Endodermal cell (in vitro differentiated cells): ENCODE results near the gene DNAH1. TPM values are rescaled to one million over a fixed set of nuclear protein-coding genes. Genes with fewer than 3 reads are reported as not detected.

Experiments
- DNase-seq: peaks from one replicate; pipeline ENCODE4 v3.0.0-alpha.2; 2017
- H3K27ac ChIP-seq: 2 replicates; pipeline ENCODE4 v1.5.1; 2013; ENCODE audit warnings: mild to moderate bottlenecking, low read depth, low read length, moderate library complexity
- H3K27me3 ChIP-seq: 2 replicates; pipeline ENCODE4 v1.6.1; 2013; ENCODE audit warnings: mild to moderate bottlenecking, low read length, moderate library complexity; ENCODE audit not compliant: insufficient read depth, control insufficient read depth, poor library complexity, severe bottlenecking
- H3K36me3 ChIP-seq: 2 replicates; pipeline ENCODE4 v1.7.0; 2013; ENCODE audit warnings: mild to moderate bottlenecking, low read length, moderate library complexity; ENCODE audit not compliant: control insufficient read depth, insufficient read depth
- H3K4me1 ChIP-seq: one replicate; pipeline ENCODE4 v1.7.0; 2013; ENCODE audit warnings: low read length; ENCODE audit not compliant: control insufficient read depth, insufficient read depth
- H3K4me3 ChIP-seq: 2 replicates; pipeline ENCODE4 v1.5.1; 2013; ENCODE audit warnings: mild to moderate bottlenecking, low read length, moderate library complexity
- H3K9ac ChIP-seq: 2 replicates; pipeline ENCODE4 v1.6.1; 2013; ENCODE audit warnings: mild to moderate bottlenecking, low read length, moderate library complexity; ENCODE audit not compliant: poor library complexity, severe bottlenecking; ENCODE audit errors: extremely low read depth
- H3K9me3 ChIP-seq: 2 replicates; pipeline ENCODE4 v1.6.1; 2013; ENCODE audit warnings: mild to moderate bottlenecking, low read length, moderate library complexity; ENCODE audit not compliant: control insufficient read depth
- H3K27ac Mint-ChIP-seq: 2 replicates; pipeline ENCODE4 v1.8.0; 2020; ENCODE audit warnings: mixed read lengths
- H3K27me3 Mint-ChIP-seq: 2 replicates; pipeline ENCODE4 v1.8.0; 2021; ENCODE audit warnings: mild to moderate bottlenecking, mixed read lengths; ENCODE audit not compliant: insufficient read depth
- H3K36me3 Mint-ChIP-seq: 2 replicates; pipeline ENCODE4 v1.8.0; 2020; ENCODE audit warnings: low read depth, mixed read lengths
- H3K4me1 Mint-ChIP-seq: 2 replicates; pipeline ENCODE4 v1.8.0; 2020; ENCODE audit warnings: mixed read lengths
- H3K4me3 Mint-ChIP-seq: 2 replicates; pipeline ENCODE4 v1.8.0; 2020; ENCODE audit warnings: mild to moderate bottlenecking, moderate library complexity, mixed read lengths
- H3K9me3 Mint-ChIP-seq: 2 replicates; pipeline ENCODE4 v1.8.0; 2020; ENCODE audit warnings: mild to moderate bottlenecking, mixed read lengths
- WGBS, 2 experiments: methylation state at CpG; one replicate each; pipeline versions ENCODE4 v1.1.5 to v1.1.7; 2013; ENCODE audit warnings: missing lambda C conversion rate in 2 of 2, mixed read lengths in 1 of 2; ENCODE audit not compliant: insufficient coverage in 1 of 2, insufficient read length in 1 of 2; 5-methylcytosine and 5-hydroxymethylcytosine counted together
- total RNA-seq, 2 donors: library from RNA; stranded (reverse); fragmentation: NEBNext Ultra II Directional in 1 of 2; extraction: Animal tissue kit (Norgen Biotek cat#: 25700) in 1 of 2; gene quantifications; 2 replicates in 1 of 2; 3 replicates in 1 of 2; pipeline ENCODE4 v1.2.1, GENCODE V29; 2021
- TF ChIP-seq, protein P1 (sequence below): fragments of 200-600 bp; sonication (generic); conservative IDR thresholded peaks from 2 replicates; pipeline ENCODE4 v1.5.0; 2021; ENCODE audit warnings: antibody characterized with exemption, mild to moderate bottlenecking

DNAH1 gene
- total RNA-seq, 2 donors from 2014 or later: 4.9 to 5.5 TPM

DNA sequence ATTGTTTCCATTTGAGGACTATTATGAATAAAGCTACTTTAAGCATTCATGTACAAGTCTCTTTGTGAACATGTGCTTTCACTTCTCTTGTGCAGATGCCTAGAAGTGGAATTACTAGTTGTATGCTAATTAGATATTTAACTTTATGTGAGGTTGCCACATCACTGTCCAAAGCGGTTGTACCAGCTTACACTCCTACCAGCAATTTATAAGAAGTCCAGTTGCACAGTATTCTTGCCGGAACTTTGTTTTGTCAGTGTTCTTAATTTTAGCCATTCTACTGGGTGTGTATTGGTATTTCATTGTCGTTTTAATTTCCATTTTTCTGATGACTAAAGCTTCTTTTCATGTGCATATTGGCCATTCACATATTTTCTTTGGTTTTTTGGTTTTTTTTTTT is 99.7 kb downstream of the DNAH1 start:
- Histone ChIP-seq H3K27ac (no peak overlapping the region), H3K4me1 (peaks cover 11% of the 10 kb centered on the region), H3K36me3 (no peaks in the 10 kb centered on the region), H3K27me3 (no peaks in the 10 kb centered on the region), H3K9ac (no peak overlapping the region), H3K4me3 (no peak overlapping the region), H3K9me3 (no peaks in the 10 kb centered on the region)
- Mint-ChIP-seq H3K4me3 (no peak overlapping the region), H3K27me3 (no peaks in the 10 kb centered on the region), H3K27ac (no peak overlapping the region), H3K4me1 (peaks cover 10% of the 10 kb centered on the region), H3K36me3 (peaks cover 10% of the 10 kb centered on the region), H3K9me3 (no peaks in the 10 kb centered on the region)
- TF ChIP-seq, protein P1, sequence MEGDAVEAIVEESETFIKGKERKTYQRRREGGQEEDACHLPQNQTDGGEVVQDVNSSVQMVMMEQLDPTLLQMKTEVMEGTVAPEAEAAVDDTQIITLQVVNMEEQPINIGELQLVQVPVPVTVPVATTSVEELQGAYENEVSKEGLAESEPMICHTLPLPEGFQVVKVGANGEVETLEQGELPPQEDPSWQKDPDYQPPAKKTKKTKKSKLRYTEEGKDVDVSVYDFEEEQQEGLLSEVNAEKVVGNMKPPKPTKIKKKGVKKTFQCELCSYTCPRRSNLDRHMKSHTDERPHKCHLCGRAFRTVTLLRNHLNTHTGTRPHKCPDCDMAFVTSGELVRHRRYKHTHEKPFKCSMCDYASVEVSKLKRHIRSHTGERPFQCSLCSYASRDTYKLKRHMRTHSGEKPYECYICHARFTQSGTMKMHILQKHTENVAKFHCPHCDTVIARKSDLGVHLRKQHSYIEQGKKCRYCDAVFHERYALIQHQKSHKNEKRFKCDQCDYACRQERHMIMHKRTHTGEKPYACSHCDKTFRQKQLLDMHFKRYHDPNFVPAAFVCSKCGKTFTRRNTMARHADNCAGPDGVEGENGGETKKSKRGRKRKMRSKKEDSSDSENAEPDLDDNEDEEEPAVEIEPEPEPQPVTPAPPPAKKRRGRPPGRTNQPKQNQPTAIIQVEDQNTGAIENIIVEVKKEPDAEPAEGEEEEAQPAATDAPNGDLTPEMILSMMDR: no peak
- DNase-seq: no peak
- 83 to 94% methylated on average over 1 to 3 of the region's 3 CpGs for whole genome bisulfite sequencing, 2 experiments

DNA sequence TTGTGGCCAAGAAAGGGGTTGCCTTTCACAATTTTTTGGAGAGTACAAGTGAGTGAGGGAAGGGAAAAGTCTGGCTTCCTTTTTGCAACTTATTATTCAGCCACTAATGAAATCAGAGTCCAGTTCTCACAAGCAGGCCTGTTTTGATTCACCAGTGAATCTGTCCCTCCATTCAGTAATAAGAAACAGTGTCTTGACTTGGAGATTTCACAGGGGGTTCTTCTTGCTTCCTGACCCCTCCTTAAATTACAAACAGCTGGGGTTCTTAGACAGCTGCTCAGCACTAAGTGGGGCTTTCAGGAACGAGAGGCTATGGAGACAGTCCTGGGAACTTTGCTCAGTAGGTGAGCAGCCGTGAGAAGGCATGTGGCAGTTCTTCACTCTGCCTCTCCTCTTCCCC is 104.3 kb downstream of the DNAH1 start:
- Mint-ChIP-seq H3K4me1 (peaks cover 18% of the 10 kb centered on the region), H3K27ac (no peak overlapping the region), H3K36me3 (peaks cover 8% of the 10 kb centered on the region), H3K9me3 (no peaks in the 10 kb centered on the region), H3K4me3 (no peak overlapping the region), H3K27me3 (no peaks in the 10 kb centered on the region)
- H3K36me3 ChIP-seq: no peaks in the 10 kb centered on the region
- no peak overlapping the region for H3K27ac ChIP-seq
- TF ChIP-seq, protein P1: no peak
- WGBS, 2 experiments: 78 to 95% methylated on average over 2 of the region's 2 CpGs
- peaks cover 5% of the 10 kb centered on the region for H3K4me1 ChIP-seq
- no peak overlapping the region for H3K9ac ChIP-seq
- H3K4me3 ChIP-seq: no peak overlapping the region
- no peak for DNase-seq
- H3K27me3 ChIP-seq: no peaks in the 10 kb centered on the region
- no peaks in the 10 kb centered on the region for H3K9me3 ChIP-seq

DNA sequence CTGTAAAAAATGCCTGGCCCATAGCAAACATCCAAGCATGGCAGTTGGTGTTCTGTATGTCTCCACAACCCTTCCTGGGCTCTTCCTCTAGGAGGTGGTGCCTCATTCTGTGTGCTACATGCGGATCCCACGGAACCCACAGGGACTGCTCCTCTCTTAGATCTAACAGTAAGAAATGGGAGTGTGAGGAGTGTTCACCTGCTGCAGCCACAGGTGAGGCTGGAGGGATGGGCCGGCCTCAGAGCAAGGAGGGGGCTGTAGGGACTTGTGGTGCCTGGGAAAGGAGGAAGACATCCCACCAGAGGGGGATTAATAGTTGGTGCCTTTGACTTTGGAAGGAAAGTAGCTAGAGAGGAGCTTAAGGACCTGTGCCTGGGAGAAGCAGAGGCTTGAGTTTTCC is 106.5 kb downstream of the DNAH1 start:
- Histone ChIP-seq H3K36me3 (no peaks in the 10 kb centered on the region), H3K9ac (no peak overlapping the region), H3K27me3 (no peaks in the 10 kb centered on the region), H3K27ac (no peak overlapping the region), H3K4me1 (peaks cover 5% of the 10 kb centered on the region), H3K4me3 (no peak overlapping the region), H3K9me3 (no peaks in the 10 kb centered on the region)
- Mint-ChIP-seq H3K4me3 (no peak overlapping the region), H3K36me3 (no peaks in the 10 kb centered on the region), H3K27ac (peak overlapping the region; percentile 20), H3K4me1 (peaks cover 18% of the 10 kb centered on the region), H3K9me3 (no peaks in the 10 kb centered on the region), H3K27me3 (no peaks in the 10 kb centered on the region)
- WGBS, 2 experiments: 92% methylated on average over 2 to 3 of the region's 3 CpGs
- DNase-seq: no peak
- TF ChIP-seq, protein P1: no peak
